AG04449 (cell line): ENCODE results near the gene TBX21.
A peak's percentile ranks its signal among the peaks of the same experiment; 100 is the strongest.

Source experiments
- CTCF ChIA-PET: fragments of 350-600 bp; formaldehyde crosslinking; extraction: SDS; loops from one replicate; lab custom pipeline; 2021; ENCODE audit warnings: antibody characterized with exemption; lab: Yijun Ruan, JAX
- POLR2A ChIA-PET: fragments of 400-600, 350-600 bp; formaldehyde crosslinking; extraction: SDS; loops from one replicate; lab custom pipeline; 2020; ENCODE audit warnings: antibody characterized with exemption, inconsistent platforms; lab: Yijun Ruan, JAX
- DNase-seq: peaks from one replicate; pipeline ENCODE4 v3.0.0-alpha.2; 2010; ENCODE audit warnings: low read depth, low spot score
- H3K4me3 ChIP-seq: 2 replicates; pipeline ENCODE4 v1.5.1; 2011; ENCODE audit warnings: low read depth, mild to moderate bottlenecking, control low read depth, low read length
- CTCF ChIP-seq: IDR thresholded peaks from one replicate; pipeline ENCODE4 v1.5.1; 2011; ENCODE audit warnings: mild to moderate bottlenecking, moderate library complexity, low read length, control low read depth, inconsistent platforms; ENCODE audit not compliant: insufficient read depth; ENCODE audit errors: missing control alignments

The TBX21 gene

GRCh38 chr17:47776330-47777197 lies 43.5 kb downstream of the TBX21 start:
- peak; percentile 77 for TF ChIP-seq CTCF
- DNase-seq = no peak
- CTCF ChIA-PET = interaction anchor here (0.6 to 1.4 kb wide), 10 partner anchors 9 to 79 kb away, joined by 3 to 7 read pairs (median 3); no protein-coding TSS in a partner anchor
- H3K4me3 ChIP-seq = no peak overlapping the region
- POLR2A ChIA-PET = no interaction called here

GRCh38 chr17:47778184-47778635 lies 45.2 kb downstream of the TBX21 start:
- CTCF ChIA-PET = interaction anchor here (1.0 to 1.3 kb wide), 2 partner anchors 13 to 68 kb away, joined by 3 to 5 read pairs; no protein-coding TSS in a partner anchor
- POLR2A ChIA-PET = no interaction called here
- no peak for TF ChIP-seq CTCF
- no peak for DNase-seq
- no peak overlapping the region for H3K4me3 ChIP-seq

GRCh38 chr17:47781397-47781796 lies 48.4 kb downstream of the TBX21 start:
- no peak for TF ChIP-seq CTCF
- DNase-seq = no peak
- no peak overlapping the region for H3K4me3 ChIP-seq
- POLR2A ChIA-PET = no interaction called here
- CTCF ChIA-PET = interaction anchor here (0.8 kb wide), 1 partner anchor 9 kb away, joined by 3 read pairs; no protein-coding TSS in a partner anchor

- POLR2A ChIA-PET = no interaction called here
- CTCF ChIA-PET = interaction anchor here (0.8 to 1.6 kb wide), 4 partner anchors 10 to 120 kb away, joined by 3 to 8 read pairs (median 5); no protein-coding TSS in a partner anchor
- no peak for TF ChIP-seq CTCF
- H3K4me3 ChIP-seq = no peak overlapping the region
- no peak for DNase-seq
Observed at GRCh38 chr17:47785538-47786123, 52.6 kb downstream of the TBX21 start.

GRCh38 chr17:47789611-47790561 lies 56.9 kb downstream of the TBX21 start:
- POLR2A ChIA-PET = no interaction called here
- CTCF ChIA-PET = interaction anchor here (0.6 to 1.2 kb wide), 10 partner anchors 13 to 168 kb away, joined by 3 to 7 read pairs (median 3); no protein-coding TSS in a partner anchor
- DNase-seq = no peak
- TF ChIP-seq CTCF = peak; percentile 63
- peak overlapping the region; percentile 40 for H3K4me3 ChIP-seq
